NCI-H2107 treated with DMSO at 0.1 percent for 48 hours (cell line): ENCODE results near the gene CCDC82.
A peak's percentile ranks its signal among the peaks of the same experiment; 100 is the strongest.
"Not testable (repeated sequence)": the region's sequence is repeated elsewhere in the genome, so short reads cannot be mapped to it uniquely, and the experiment has no call there.

Source experiments
- DNase-seq: peaks from one replicate; lab custom pipeline; 2025; ENCODE audit not compliant: unreplicated experiment; lab: John Stamatoyannopoulos, UW

CCDC82 gene

GRCh38 chr11:96389720-96390487 is at the start of gene CCDC82, which contains the start of gene JRKL:
Gene CCDC82 (minus strand): TSS chr11:96389912. CDS start chr11:96384747, 5,165 bp downstream.
Gene JRKL (plus strand): TSS chr11:96390013. CDS start chr11:96390650, 637 bp downstream.
- DNase-seq, result peak; percentile 81

DNA sequence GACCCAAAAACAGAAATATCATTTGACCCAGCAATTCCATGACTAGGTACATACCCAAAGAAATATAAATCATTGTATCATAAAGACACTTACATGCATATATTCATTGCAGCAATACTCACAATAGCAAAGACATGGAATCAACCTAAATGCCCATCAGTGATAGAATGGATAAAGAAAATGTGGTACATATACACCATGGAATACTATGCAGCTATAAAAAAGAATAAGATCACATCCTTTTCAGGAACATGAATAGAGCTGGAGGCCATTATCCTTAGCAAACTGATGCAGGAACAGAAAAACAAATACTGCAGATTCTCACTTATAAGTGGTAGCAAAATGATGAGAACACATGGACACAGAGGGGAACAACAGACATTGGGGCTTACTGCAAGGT is 42.9 kb upstream of the CCDC82 start:
- not testable (repeated sequence) for DNase-seq

DNA sequence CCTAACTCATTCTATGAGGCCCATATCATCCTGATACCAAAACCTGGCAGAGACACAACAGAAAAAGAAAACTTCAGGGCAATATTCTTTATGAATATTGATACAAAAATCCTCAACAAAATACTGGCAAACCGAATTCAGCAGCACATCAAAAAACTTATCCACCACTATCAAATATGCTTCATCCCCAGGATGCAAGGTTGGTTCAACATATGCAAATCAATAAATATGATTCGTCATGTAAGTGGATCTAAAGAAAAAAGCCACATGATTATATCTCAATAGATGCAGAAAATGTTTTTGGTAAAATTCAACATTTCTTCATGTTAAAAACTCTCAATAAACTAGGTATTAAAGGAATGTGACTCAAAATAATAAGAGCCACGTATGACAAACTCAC is 41.0 kb upstream of the CCDC82 start:
- DNase-seq, result no peak

DNA sequence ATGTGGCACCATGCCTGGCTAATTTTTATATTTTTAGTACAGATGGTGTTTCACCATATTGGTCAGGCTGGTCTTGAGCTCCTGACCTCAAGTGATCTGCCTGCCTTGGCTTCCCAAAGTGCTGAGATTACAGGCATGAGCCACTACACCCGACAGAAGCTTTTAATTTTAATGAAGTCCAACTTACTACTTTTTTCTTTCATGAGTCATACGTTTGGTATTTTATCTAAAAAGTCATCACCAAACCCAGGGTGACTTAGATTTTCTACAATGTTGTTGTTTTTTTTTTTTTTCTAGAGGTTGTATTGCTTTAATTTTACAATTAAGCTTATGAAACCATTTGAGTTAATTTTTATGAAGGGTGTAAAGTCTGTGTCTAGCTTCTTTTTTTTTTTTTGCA is 35.0 kb upstream of the CCDC82 start:
- DNase-seq, result no peak

- DNase-seq, result no peak
Measured at GRCh38 chr11:96413408-96413807, 23.7 kb upstream of the CCDC82 start.

DNA sequence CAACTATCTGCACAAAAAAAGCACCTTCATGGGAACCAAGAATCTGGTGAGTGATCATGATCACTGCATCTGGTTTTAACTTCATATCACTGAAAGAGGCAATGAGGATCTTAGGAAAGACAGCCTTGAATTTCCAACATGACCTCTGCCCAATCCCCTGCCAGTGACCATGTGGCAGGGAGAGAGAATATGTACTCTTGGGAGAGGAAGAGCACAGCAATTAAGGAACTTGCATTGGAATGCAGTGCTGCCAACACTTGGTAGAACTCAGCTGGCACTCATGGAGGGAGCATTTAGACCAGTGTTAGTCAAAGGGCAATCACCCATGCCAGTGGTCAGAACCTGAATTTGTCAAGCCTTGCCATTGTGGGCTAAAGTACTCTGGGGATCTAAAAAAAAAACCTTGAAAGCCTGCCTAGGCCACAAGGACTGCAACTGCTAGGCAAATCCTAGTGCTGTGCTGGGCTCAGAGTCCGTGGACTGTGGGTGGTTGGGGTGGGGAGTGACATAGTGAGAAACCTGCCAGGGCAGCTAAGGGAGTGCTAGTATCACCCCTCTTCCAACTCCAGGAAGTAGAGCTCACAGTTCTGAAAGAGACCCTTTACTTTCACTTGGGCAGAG is 23.2 kb upstream of the CCDC82 start:
- no peak for DNase-seq

DNA sequence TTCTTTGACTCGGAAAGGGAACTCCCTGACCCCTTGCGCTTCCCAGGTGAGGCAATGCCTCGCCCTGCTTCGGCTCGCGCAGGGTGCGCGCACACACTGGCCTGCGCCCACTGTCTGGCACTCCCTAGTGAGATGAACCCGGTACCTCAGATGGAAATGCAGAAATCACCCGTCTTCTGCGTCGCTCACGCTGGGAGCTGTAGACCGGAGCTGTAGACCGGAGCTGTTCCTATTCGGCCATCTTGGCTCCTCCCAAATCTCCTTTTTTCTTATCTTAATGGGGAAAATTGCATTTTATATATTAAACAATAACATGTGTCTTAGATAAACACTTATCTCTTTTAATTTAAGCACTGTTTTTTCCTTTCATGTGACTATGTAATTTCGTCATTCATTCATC is 21.7 kb upstream of the CCDC82 start:
- DNase-seq, result not testable (repeated sequence)

- no peak for DNase-seq
Measured at GRCh38 chr11:96400697-96401096, 11.0 kb upstream of the CCDC82 start.

- no peak for DNase-seq
Measured at GRCh38 chr11:96397863-96398262, 8.2 kb upstream of the CCDC82 start.

- DNase-seq, result no peak
Measured at GRCh38 chr11:96396637-96397036, 6.9 kb upstream of the CCDC82 start.

GRCh38 chr11:96394773-96395172 is 5.1 kb upstream of the CCDC82 start:
- no peak for DNase-seq

DNA sequence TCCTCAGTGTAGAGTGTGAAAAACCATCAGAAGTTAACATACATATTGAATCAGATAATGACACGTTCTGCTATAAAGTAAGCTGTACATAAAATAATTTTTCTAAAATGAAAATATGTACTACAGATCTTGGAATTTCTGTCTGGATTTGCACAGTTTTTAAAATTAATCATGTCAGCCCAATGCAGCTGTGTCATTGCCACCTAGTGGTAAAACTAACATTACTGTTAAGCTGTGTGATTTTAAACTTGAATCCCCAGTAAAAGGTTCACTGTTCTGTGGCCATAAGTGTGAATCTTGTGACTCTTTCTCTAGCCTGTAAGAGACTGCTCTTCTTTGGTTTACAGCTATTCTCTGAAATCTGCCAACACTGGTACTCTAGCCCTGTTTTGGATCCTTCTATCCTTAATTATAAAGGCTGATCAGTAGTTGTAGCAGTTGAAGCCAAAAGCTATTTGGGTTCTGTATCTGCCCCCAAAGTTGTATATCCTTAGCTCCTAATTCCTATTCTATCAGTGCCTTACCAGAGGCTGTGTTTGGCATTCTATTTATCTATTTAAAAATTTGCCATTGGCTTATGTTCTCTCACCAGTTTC is 4.1 kb upstream of the CCDC82 start:
- DNase-seq, result no peak

GRCh38 chr11:96391698-96392307 is 2.1 kb upstream of the CCDC82 start:
- DNase-seq, result no peak

DNA sequence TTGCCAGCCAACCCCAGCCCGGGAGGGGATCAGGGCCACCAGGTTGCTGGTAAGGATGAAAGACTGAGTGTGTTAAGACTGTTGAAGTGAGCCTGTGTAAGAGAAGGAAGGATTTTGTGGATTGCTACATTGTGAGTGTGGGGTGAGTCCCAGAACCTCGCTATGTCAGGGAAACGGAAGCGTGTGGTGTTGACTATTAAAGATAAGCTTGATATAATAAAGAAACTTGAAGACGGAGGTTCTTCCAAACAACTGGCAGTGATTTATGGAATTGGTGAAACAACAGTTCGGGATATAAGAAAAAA is 728 bp upstream of the CCDC82 start:
- DNase-seq, result no peak

DNA sequence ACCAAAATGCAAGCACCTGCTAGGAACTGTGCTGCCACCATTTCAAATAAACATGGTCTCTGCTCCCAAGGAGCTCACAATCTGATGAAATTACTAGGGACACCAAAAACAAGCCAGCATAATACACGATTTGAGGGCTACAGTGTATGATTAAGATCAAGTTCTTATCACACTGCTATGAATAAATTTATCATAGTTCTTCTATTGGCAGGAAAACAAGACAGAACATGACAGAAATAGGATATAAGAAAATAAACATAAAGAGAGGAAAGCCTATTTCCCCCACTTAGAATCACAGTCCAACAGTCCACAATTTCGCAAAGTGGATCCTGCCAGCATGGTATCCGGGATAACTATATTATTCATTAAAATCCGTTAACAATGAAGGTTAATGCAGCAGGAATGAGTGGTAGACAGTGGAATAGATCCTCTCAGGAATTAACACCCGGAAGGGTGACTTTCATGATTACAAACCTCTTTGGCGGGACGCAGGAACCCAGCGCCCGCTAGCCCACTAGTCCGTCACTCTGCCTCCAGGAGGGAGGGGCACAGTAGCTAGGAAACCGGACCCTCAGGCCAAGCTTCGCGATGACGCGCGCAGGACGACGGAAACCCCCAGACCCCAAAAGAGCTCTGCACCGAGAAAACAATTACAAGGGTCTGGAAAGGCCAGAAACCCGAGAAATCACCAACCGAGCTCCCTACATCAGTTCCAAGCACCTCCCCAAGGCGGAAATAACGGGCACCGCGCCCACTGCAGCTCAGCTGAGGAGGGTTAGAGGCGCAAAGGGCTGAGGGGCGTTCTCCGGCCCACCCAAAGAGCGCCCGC is 607 bp downstream of the CCDC82 start:
- peak; percentile 49 for DNase-seq

DNA sequence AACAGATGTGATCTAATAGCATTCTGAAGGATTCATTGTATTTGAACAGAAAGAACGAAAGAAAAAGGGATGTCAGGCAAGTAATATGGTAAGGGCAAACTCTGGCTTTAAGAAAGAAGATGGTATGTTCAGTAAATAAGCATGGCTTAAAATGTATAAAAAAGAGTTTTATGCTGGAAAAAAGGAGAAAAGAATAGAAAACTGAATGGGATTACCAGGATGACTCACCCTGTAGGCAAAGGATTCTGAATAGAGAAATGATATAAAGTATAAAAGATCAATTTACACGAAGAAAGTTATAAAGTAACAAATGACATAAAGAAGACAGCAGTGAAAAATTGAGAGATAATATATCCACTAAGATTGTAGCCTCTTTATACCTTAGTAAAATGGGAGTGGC is 4.5 kb downstream of the CCDC82 start:
- no peak for DNase-seq

DNA sequence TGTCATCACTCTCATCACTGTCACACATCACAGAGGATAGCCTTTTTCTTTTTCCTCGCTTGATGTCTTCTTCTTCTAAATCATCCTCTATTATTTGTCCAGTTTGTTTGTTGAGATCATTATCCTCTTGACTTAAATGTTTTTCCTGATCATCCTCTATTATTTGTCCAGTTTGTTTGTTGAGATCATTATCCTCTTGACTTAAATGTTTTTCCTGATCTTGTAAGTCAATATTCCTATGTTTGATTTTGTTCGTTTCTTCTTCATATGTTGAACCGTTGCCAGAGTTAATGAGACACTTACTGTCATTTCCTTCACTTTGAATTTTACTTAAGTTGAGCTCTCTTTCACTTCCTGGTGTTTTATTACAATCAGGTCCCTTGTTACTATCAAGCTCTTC is 5.6 kb downstream of the CCDC82 start:
- DNase-seq, result no peak

DNA sequence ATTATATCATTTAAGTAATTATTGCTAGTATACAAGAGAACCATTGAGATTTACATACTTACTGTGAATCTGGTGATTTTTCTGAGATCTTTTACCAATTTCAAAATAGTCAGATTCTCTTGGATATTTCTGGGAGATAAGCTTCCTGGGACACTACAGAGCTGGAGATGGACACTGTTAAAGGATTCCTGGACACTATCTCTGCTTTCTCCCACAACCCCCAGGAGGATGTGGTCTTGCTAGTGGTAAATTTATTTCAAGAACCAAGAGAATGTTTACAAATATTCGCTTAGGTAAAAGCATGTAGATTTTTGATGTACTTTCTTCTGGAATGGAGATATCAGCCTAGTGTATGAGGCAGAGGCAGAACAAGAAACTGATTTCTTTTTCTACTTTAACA is 12.9 kb downstream of the CCDC82 start:
- DNase-seq, result no peak

GRCh38 chr11:96373826-96374225 is 15.9 kb downstream of the CCDC82 start:
- DNase-seq, result no peak

DNA sequence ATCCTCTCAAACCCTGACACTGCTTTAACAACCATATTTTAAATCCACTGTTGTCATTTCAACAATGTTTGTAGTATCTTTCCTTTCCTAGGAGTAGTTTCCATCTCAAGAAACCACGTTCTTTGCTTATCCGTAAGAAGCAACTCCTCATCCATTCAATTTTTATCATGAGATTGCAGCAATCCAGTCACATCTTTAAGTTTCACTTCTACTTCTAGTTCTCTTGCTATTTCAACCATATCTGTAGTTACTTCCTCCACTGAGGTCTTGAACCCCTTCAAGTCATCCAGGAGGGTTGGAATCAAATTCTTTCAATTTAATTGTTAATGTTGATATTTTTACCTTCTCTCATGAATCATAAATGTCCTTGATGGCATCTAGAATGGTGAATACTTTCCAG is 22.4 kb downstream of the CCDC82 start:
- DNase-seq, result no peak

DNA sequence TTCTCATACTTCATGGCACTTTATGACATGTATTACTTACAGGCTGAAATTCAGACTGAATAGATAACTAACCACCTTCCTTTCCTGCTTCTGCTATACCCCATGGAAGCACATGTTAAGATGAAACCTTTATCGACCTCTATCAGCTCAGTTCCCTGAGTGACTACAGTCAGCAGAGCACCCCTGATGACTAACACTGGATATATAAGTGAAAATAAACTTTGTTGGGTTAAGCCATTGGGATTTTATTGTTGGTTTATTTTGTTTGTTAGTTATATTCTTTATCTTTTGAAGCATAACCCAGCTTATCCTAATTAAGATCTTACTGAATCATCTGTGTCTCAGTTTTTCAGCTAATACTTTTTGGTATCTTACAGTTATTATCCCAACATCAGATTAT is 23.7 kb downstream of the CCDC82 start:
- no peak for DNase-seq
